HG03342 (cell line): Measurements from ENCODE around the gene ZNF445.
A peak's percentile ranks its signal among the peaks of the same experiment; 100 is the strongest.
"Not testable (repeated sequence)": the region's sequence is repeated elsewhere in the genome, so short reads cannot be mapped to it uniquely, and the experiment has no call there.

ENCODE experiments used
- ATAC-seq: cut with Tn5 transposase; IDR thresholded peaks from one replicate; pipeline ENCODE4 v1.9.1; 2021; ENCODE audit warnings: mild to moderate bottlenecking, moderate library complexity; ENCODE audit not compliant: unreplicated experiment

Gene ZNF445

DNA sequence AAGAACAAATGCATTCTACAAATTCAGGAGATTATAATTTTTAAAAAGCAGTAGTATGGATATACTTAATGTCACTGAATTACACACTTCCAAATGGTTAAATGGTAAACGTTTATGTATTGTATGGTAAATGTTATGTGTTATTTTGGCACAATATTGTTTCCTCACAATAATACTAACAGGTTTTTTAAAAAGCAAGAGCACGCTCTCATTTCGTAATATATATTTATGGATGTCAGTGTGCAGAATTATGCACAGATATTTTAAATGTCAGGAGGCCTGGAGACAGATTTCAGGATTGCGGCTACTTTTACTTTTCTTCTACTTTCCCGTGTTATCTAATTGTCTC is 533 bp downstream of the ZNF445 start:
- ATAC-seq, result no peak

DNA sequence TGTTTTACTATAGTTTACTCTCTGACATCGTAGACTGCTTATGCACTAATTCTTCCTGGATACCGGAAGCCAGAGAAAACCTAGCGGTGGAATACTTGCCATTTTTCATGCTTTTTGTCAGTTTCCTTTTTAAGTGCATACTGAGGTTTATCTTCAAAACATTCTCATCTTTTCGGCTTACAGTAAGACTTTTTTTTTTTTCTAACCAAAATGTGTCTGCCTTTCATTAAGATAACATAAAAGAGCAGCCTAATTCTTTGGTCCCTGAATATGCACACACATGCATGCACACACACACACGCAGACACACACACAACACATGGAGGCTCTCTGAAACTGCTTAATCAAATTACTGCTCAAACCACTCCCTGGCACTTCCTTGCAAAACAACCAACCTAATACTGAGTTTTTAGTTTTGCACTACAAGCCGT is 1.3 kb downstream of the ZNF445 start:
- ATAC-seq, result no peak

DNA sequence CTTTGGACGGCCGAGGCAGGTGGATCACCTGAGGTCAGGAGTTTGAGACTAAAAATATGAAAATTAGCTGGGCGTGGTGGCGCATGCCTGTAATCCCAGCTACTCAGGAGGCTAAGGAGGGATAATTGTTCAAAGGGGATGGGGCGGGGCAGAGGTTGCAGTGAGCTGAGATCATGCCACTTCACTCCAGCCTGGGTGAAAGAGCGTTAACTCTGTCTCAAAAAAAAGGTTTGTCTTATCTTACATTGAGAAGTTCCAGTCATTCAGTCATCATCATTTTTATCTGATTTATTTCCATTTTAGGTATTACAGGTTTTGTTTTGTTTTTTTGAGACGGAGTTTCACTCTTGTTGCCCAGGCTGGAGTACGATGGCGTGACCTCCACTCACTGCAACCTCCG is 2.6 kb downstream of the ZNF445 start:
- ATAC-seq, result not testable (repeated sequence)

DNA sequence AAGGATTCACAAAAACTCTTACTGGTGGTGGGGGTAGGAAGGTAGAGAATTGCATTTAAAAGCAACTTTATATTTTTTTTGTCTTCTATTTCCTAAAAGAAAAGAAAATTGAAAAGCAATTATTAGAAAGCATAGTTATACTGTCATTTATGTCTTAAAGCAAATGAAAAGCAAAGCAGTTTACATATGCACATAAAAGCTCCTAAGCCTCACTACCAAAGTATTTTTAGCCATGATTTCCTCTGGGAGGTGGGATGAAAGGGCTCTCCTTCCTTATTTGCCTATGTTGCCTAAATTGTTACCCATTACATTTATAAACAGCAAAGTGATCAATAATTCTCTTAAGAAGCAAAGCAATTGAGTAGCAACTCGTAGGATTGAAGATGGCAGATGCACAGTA is 7.0 kb downstream of the ZNF445 start:
- ATAC-seq, result no peak

GRCh38 chr3:44469914-44470313 is 7.6 kb downstream of the ZNF445 start:
- ATAC-seq, result no peak

DNA sequence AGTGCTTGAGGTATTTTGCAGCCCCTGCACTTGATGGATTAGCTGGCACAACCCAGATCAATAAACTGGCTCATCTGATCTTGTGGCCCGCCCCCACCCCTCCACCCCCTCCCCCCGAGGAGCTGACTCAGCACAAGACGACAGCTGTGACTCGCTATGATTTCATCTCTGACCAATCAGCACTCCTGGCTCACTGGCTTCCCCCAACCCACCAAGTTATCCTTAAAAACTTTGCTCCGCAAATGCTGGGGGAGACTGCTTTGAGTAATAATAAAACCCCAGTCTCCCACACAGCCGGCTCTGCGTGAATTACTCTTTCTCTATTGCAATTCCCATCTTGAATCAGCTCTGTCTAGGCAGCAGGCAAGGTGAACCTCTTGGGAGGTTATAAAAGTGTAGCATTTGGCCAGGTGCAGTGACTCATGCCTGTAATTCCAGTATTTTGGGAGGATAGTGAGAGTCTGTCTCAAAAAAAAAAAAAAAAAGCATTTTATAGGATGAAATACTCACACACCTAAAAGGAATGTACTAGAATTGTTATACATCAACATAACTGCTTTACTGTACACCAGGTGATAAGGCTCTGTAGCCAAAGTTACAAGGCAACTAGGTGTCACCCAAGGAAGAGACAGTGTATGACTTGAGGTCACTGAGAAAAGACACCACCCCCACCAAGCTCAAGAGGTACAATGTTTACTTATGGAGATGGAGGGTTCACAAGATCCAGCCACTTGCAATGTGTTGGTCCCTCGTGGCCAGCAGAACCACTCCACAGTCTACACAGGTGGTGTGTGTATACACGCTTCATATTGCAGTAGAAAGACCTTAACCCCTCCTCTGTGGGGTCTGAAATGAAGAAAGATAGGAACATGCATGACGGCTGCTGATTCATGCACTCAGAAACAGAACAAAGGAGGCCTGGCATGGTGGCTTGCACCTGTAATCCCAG is 8.6 kb downstream of the ZNF445 start:
- ATAC-seq, result no peak

DNA sequence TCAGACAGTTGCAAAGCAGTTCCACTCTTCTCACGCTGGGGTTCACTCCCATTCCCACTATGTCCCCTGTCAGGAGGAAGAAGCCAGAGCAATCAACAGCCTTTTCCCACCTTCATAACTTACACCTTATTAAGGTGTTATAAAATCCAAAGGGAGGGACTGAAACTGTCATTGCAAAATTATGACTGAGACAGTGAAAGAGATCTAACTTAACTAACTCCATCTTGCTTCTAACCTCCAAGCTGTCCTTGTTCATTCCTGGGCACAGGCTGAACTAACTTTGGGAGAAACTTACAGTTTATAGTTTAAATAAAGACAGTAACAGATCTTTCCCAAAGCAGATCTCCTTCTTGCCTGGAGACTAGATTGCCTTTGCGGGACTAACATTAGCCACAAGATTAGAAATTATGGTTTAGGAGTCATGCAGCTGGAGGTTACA is 9.4 kb downstream of the ZNF445 start:
- ATAC-seq, result not testable (repeated sequence)

DNA sequence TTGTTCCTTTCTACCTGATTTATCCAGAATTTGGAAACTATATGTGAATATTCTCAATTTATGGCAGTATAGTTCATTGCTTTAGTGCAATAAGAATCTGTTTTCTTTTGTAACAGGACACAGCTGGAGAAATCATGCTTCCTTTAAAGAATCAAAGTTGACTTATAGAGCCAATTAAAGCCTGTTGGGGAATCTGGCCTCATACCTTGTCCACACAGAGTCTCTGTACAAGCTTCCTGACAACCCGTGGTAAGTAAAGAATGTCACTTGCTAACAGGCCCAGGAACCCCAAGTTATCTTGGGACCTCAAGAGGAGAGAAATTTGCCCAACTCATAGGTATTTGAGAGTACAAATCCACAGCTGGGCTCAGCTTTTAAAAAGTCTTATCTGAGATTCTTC is 10.2 kb downstream of the ZNF445 start:
- no peak for ATAC-seq

GRCh38 chr3:44464920-44465319 is 12.6 kb downstream of the ZNF445 start:
- ATAC-seq, result not testable (repeated sequence)

DNA sequence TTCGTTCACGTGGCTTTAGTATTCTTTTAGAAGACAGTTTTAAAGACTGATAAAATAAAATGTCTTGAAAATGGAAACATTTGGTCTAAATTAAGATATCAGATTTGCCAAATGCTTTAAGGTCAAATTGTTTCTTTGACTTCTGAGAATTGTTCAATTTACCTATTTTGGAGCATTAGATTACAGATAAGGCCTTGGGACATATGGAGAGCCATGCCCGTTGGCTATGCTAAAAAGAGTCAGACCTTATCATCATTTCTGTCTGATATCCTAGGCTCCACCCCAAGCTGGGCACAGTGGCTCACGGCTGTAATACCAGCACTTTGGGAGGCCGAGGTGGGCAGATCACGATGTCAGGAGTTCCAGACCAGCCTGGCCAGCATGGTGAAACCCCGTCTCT is 13.0 kb downstream of the ZNF445 start:
- no peak for ATAC-seq

DNA sequence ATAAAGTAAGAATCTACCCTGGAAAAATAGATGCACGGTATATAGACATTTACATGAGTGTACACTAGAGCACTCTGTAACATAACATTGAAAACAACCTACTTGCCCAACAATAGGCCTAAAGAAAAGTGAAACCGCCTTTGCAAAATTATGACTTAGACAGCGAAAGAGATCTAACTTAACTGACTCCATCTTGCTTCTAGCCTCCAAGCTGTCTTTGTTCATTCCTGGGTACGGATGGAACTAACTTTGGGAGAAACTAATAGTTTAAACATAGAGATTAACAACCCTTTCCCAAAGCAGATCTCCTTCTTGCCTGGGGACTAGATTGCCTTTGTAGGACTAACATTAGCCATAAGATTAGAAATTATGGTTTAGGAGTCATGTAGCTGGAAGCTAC is 17.4 kb downstream of the ZNF445 start:
- ATAC-seq, result not testable (repeated sequence)

GRCh38 chr3:44455318-44455717 is 22.2 kb downstream of the ZNF445 start:
- no peak for ATAC-seq

DNA sequence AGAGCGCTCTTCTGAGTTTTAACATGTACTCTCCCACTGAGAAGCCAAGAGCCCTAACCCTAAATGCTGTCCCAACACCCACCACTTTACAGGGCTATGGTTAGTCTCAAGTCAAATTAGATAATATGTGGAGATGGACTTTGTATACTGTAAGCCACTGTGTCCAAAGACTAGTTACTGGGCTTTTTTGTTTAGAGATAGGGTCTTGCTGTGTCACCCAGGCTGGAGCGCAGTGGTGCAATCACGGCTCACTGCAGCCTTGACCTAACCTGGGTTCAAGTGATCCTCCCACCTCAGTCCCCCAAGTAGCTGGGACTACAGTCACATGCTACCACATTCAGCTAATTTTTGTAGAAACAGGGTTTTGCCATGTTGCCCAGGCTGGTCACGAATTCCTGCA is 23.2 kb downstream of the ZNF445 start:
- ATAC-seq, result no peak

GRCh38 chr3:44451441-44451840 is 26.0 kb downstream of the ZNF445 start:
- no peak for ATAC-seq

- ATAC-seq, result no peak
Observed at GRCh38 chr3:44446929-44447328, 30.5 kb downstream of the ZNF445 start.

GRCh38 chr3:44445786-44446185 is 31.7 kb downstream of the ZNF445 start:
- ATAC-seq, result no peak

DNA sequence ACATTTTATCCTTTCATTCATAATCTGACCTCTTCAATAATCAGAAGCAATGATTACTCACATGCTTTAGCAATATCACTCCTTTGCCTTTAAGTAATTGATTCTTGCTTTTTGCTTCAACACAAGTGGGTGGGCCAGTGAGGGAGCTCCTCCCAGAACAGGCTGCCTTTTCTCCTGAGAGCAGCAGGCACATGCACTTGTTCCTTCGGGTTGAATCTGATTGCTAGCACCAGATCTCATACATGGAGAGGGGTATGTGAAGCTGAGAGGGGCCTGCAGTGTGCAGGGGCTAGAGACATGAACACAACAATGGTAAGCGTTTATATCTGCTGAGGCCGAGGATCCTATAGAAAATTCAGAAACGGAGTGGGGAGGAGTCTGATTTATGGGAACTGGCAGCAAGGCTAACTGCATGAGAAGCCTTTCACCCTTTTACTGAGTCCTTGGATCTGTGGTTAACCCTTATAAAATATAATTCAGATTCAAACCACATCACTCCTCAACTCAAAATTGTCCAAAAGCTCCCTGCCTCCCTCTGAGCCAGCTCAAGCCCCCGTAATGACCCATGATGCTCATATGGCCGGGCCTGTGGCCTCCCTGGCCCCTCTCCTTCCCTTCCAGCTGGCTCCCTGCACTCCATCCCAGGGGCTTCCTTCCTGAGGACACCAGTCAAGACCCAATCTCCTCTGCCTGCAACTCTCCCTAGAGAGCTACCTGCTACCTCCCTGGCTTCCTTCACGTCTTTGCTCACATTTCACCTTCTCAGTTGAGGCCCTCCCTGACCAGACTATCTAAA is 32.4 kb downstream of the ZNF445 start:
- ATAC-seq, result no peak

DNA sequence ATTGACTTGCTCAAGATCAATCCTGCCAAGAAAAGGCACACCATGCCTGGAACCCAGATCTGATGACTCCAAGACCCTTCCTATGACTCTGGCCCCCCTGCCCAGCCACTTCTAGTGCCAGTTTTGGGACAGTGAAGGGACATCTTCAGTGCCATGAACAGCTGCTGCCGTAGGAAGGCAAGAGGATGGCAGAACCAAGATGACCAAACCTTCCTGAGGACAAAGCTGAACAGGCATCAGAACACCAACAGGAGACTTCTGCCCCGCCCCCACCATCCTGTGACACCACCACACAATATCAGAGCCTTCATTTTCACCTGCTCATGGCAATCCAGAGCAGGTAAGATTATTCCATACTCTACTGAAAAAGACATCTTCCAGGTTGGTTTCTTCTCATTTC is 33.0 kb downstream of the ZNF445 start:
- no peak for ATAC-seq

DNA sequence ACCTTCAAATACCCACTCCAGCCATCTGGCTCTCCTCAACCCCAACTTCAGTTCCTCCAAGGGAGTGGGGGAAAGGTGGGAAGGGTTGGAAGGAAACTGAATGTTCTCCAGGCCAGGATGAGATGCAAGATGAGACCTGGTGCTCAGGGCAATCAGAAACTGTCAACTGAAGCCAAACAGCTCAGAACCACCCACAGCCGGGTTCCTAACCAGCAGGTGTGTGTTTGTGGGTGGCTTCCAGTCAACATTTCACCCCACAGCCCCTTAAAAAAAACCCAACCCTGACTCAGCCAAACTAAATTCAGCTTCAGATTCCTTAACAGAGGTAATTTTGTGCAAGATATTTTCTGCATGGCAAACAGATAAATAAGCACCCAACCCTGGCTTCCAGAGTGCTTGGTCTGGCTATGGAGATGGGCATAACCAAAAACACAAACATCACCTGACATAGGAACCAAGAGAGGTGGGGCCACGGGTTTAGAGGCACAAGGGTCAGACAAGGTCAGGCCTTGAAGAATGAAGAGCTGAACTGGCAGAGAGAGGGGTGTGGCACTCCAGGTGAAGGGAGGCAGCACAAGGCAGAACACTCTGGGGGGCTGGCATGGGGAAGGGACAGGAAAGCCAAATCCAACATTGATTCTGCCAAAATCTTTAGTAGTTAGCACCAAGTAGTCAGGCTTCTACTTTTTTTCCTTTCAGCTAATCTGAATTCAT is 34.7 kb downstream of the ZNF445 start:
- no peak for ATAC-seq

GRCh38 chr3:44439499-44440295 is 37.8 kb downstream of the ZNF445 start:
- ATAC-seq, result peak; percentile 93
